GM21529 (cell line): ENCODE measurements around the gene ASGR2.
"Not testable (repeated sequence)": the region's sequence is repeated elsewhere in the genome, so short reads cannot be mapped to it uniquely, and the experiment has no call there.

Experiments
- ATAC-seq: cut with Tn5 transposase; IDR thresholded peaks from one replicate; pipeline ENCODE4 v1.9.1; 2021; ENCODE audit not compliant: unreplicated experiment

ASGR2 gene

GRCh38 chr17:7114241-7114874, at the start of gene ASGR2:
Gene ASGR2, minus strand, starts transcription at chr17:7114822. Its CDS starts 582 bp downstream, at chr17:7114240.
- no peak for ATAC-seq

- ATAC-seq: not testable (repeated sequence)
These were observed 44.9 kb upstream of the ASGR2 start for GRCh38 chr17:7159571-7159970.

GRCh38 chr17:7158424-7158823, 43.8 kb upstream of the ASGR2 start:
- not testable (repeated sequence) for ATAC-seq

- no peak for ATAC-seq
These were observed 41.8 kb upstream of the ASGR2 start for GRCh38 chr17:7156342-7156940.

- no peak for ATAC-seq
These were observed 33.1 kb upstream of the ASGR2 start for GRCh38 chr17:7147772-7148171.

- ATAC-seq: no peak
These were observed 31.5 kb upstream of the ASGR2 start for GRCh38 chr17:7146115-7146514.

- no peak for ATAC-seq
These were observed 29.6 kb upstream of the ASGR2 start for GRCh38 chr17:7144213-7144612.

- no peak for ATAC-seq
These were observed 27.2 kb upstream of the ASGR2 start for GRCh38 chr17:7141824-7142223.

GRCh38 chr17:7139400-7139799, 24.8 kb upstream of the ASGR2 start:
- ATAC-seq: no peak

GRCh38 chr17:7138800-7139381, 24.3 kb upstream of the ASGR2 start:
- ATAC-seq: no peak

- no peak for ATAC-seq
These were observed 22.7 kb upstream of the ASGR2 start for GRCh38 chr17:7137171-7137943.

- ATAC-seq: no peak
These were observed 21.8 kb upstream of the ASGR2 start for GRCh38 chr17:7136266-7136877.

- ATAC-seq: no peak
These were observed 19.3 kb upstream of the ASGR2 start for GRCh38 chr17:7133916-7134315.

- no peak for ATAC-seq
These were observed 18.8 kb upstream of the ASGR2 start for GRCh38 chr17:7133424-7133823.

- peak; percentile 70 for ATAC-seq
These were observed 18.0 kb upstream of the ASGR2 start for GRCh38 chr17:7132511-7133094.

GRCh38 chr17:7131423-7131791, 16.8 kb upstream of the ASGR2 start:
- ATAC-seq: no peak

GRCh38 chr17:7130621-7131422, 16.2 kb upstream of the ASGR2 start:
- no peak for ATAC-seq

GRCh38 chr17:7129311-7129710, 14.7 kb upstream of the ASGR2 start:
- ATAC-seq: no peak

GRCh38 chr17:7128160-7128559, 13.5 kb upstream of the ASGR2 start:
- no peak for ATAC-seq

- ATAC-seq: not testable (repeated sequence)
These were observed 12.9 kb upstream of the ASGR2 start for GRCh38 chr17:7127501-7127900.
